AG04450 (cell line): ENCODE data around the gene TSC22D2. TPM values are rescaled to one million over a fixed set of nuclear protein-coding genes. Genes with fewer than 3 reads are reported as not detected.

Source experiments
- CTCF ChIA-PET: fragments of 300-600, 350-600 bp; formaldehyde crosslinking; extraction: SDS; loops from one replicate; lab custom pipeline; 2022; ENCODE audit warnings: antibody characterized with exemption, inconsistent platforms; lab: Charles Lee
- POLR2A ChIA-PET: fragments of 350-600 bp; formaldehyde crosslinking; extraction: SDS; loops from one replicate; lab custom pipeline; 2021; ENCODE audit warnings: antibody characterized with exemption, inconsistent platforms; lab: Yijun Ruan, JAX
- DNase-seq: peaks from one replicate; pipeline ENCODE4 v3.0.0-alpha.2; 2011; ENCODE audit warnings: low read depth, low spot score
- H3K27ac ChIP-seq: one replicate; pipeline ENCODE4 v1.5.1; 2012; ENCODE audit warnings: low read depth, low read length, control low read depth
- H3K27me3 ChIP-seq: one replicate; pipeline ENCODE4 v1.6.0; 2012; ENCODE audit warnings: low read length; ENCODE audit not compliant: control insufficient read depth, insufficient read depth
- H3K4me3 ChIP-seq: 2 replicates; pipeline ENCODE4 v1.5.1; 2011; ENCODE audit warnings: mild to moderate bottlenecking, low read depth, low read length, control low read depth
- H3K9me3 ChIP-seq: 2 replicates; pipeline ENCODE4 v1.5.1; 2012; ENCODE audit warnings: low read length; ENCODE audit not compliant: control insufficient read depth, insufficient read depth
- CTCF ChIP-seq: IDR thresholded peaks from 2 replicates; pipeline ENCODE4 v1.5.1; 2011; ENCODE audit warnings: low read depth, low read length, control low read depth, inconsistent platforms
- polyA plus RNA-seq: library from polyadenylated mRNA; depleted of rRNA; stranded (reverse); fragments of >200 nt; gene quantifications from 2 replicates; pipeline ENCODE4 v1.2.3, GENCODE V29; 2011

Gene TSC22D2
- polyA plus RNA-seq, 1 experiment, result 28.4 TPM

GRCh38 chr3:150414959-150415358, 6.9 kb downstream of the TSC22D2 start:
- H3K27ac ChIP-seq, result no peak overlapping the region
- H3K9me3 ChIP-seq, result no peaks in the 10 kb centered on the region
- H3K27me3 ChIP-seq, result no peaks in the 10 kb centered on the region
- no peak for TF ChIP-seq CTCF
- CTCF ChIA-PET, result interaction anchor here (1.0 to 2.2 kb wide), 2 partner anchors 9 to 81 kb away, joined by 4 to 10 read pairs; no protein-coding TSS in a partner anchor
- POLR2A ChIA-PET, result no interaction called here
- DNase-seq, result no peak
- peak overlapping the region; percentile 96 for H3K4me3 ChIP-seq

- Histone ChIP-seq H3K9me3 (no peaks in the 10 kb centered on the region), H3K27me3 (no peaks in the 10 kb centered on the region), H3K4me3 (no peak overlapping the region), H3K27ac (no peak overlapping the region)
- no peak for TF ChIP-seq CTCF
- ChIA-PET CTCF (no interaction called here), POLR2A (interaction anchor here (1.7 kb wide), 1 partner anchor 10 kb away, joined by 10 read pairs; the partner anchor contains the start of gene TSC22D2)
- no peak for DNase-seq
Measured at GRCh38 chr3:150419076-150419868, 11.2 kb downstream of the TSC22D2 start.

GRCh38 chr3:150419959-150420358, 11.9 kb downstream of the TSC22D2 start:
- Histone ChIP-seq H3K9me3 (no peaks in the 10 kb centered on the region), H3K27me3 (no peaks in the 10 kb centered on the region), H3K27ac (no peak overlapping the region), H3K4me3 (no peak overlapping the region)
- CTCF ChIA-PET, result interaction anchor here (0.5 to 0.6 kb wide), 2 partner anchors 104 to 454 kb away, joined by 3 read pairs; no protein-coding TSS in a partner anchor
- no peak for TF ChIP-seq CTCF
- DNase-seq, result no peak
- POLR2A ChIA-PET, result interaction anchor here (1.7 kb wide), 1 partner anchor 11 kb away, joined by 10 read pairs; the partner anchor contains the start of gene TSC22D2

GRCh38 chr3:150421256-150421655, 13.2 kb downstream of the TSC22D2 start:
- POLR2A ChIA-PET, result interaction anchor here (0.9 kb wide), 1 partner anchor 188 kb away, joined by 3 read pairs; no protein-coding TSS in a partner anchor
- H3K4me3 ChIP-seq, result no peak overlapping the region
- no peaks in the 10 kb centered on the region for H3K9me3 ChIP-seq
- no peaks in the 10 kb centered on the region for H3K27me3 ChIP-seq
- CTCF ChIA-PET, result interaction anchor here (0.6 to 0.9 kb wide), 2 partner anchors 74 to 206 kb away, joined by 3 to 4 read pairs; no protein-coding TSS in a partner anchor
- H3K27ac ChIP-seq, result no peak overlapping the region
- no peak for TF ChIP-seq CTCF
- no peak for DNase-seq
